Erythroblast (primary cell): ENCODE data around the gene INSYN2A.

Experiments
- GATA1 ChIP-seq: IDR thresholded peaks from 2 replicates; pipeline ENCODE4 v1.6.1; 2011; ENCODE audit warnings: low read depth, mild to moderate bottlenecking, control low read depth, low read length, moderate library complexity
- POLR2A ChIP-seq: IDR thresholded peaks from 2 replicates; pipeline ENCODE4 v1.6.1; 2011; ENCODE audit warnings: mild to moderate bottlenecking, low read length

DNA sequence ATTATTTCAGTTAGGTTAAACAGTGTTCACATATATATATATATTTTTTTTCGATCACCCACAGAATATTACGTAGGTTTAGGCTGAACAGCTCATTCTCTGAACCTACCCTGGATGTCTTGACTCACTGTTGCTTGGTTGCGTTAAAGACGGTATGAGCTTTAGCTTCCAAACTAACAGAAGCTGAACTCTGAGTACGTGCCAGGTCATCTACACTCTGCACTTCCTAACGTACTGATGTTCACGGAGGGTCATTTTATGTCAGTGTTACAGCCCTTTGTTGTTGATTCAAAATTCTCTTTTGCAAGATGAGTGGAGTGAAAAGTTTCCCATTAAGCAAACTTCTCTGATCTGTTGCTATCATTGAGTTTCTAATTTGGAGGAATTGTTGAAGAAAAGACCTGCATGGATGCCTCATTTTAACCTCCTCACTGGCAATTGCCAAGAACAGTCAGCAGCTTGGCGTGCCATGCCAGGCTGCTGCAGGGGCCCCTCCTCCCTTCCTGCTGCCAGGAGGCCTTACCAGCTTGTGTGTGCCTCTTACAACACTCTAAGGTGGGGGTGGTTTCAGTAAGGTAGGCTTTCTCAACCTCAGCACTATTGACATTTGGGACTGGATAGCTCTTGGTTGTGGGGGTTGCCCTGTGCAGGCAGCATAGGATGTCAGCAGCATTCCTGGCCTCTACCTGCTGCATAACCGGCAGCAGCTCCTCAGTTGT, 44.3 kb downstream of the INSYN2A start:
- TF ChIP-seq POLR2A = no peak
- no peak for TF ChIP-seq GATA1
